GM12872 (cell line): Measurements from ENCODE around the gene TARS1.

Source experiments
- TF ChIP-seq, protein P1 (sequence below): IDR thresholded peaks from 3 replicates; pipeline ENCODE4 v1.5.1; 2011; ENCODE audit warnings: low read depth, mild to moderate bottlenecking, low read length, moderate library complexity; ENCODE audit not compliant: insufficient read depth

The TARS1 gene

DNA sequence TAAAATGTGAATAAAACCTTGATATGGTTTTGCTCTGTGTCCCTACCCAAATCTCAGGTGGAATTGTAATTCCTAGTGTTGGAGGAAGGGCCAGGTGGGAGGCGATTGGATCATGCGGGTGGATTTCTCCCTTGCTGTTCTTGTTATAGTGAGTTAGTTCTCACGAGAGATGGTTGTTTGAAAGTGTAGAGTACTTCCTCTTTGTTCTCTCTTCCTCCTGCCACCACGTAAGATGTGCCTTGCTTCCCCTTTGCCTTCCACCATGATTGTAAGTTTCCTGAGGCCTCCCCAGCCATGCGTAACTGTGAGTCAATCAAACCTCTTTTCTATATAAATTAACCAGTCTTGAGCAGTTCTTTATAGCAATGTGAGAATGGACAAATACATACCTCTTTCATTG is 34.9 kb downstream of the TARS1 start:
- TF ChIP-seq, protein P1, sequence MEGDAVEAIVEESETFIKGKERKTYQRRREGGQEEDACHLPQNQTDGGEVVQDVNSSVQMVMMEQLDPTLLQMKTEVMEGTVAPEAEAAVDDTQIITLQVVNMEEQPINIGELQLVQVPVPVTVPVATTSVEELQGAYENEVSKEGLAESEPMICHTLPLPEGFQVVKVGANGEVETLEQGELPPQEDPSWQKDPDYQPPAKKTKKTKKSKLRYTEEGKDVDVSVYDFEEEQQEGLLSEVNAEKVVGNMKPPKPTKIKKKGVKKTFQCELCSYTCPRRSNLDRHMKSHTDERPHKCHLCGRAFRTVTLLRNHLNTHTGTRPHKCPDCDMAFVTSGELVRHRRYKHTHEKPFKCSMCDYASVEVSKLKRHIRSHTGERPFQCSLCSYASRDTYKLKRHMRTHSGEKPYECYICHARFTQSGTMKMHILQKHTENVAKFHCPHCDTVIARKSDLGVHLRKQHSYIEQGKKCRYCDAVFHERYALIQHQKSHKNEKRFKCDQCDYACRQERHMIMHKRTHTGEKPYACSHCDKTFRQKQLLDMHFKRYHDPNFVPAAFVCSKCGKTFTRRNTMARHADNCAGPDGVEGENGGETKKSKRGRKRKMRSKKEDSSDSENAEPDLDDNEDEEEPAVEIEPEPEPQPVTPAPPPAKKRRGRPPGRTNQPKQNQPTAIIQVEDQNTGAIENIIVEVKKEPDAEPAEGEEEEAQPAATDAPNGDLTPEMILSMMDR, result no peak

DNA sequence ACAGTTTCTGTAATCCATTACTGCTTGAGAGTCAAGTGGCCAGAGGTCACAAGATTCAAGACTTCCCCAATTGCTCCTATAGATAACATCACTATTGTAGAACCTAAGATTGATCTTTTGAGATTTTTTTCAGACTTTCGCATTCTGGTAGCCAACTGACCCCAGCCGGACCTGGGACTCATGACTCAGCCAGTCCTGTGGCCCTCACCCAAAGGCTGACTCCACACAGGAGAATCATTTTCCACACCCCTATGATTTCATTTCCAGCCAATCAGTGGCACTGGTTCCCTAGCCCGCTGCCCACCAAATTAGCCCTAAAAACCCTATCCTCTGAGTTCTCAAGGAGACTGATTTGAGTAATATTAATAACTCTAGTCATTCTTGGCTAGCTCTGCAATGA is 36.2 kb downstream of the TARS1 start:
- TF ChIP-seq, protein P1, result no peak

DNA sequence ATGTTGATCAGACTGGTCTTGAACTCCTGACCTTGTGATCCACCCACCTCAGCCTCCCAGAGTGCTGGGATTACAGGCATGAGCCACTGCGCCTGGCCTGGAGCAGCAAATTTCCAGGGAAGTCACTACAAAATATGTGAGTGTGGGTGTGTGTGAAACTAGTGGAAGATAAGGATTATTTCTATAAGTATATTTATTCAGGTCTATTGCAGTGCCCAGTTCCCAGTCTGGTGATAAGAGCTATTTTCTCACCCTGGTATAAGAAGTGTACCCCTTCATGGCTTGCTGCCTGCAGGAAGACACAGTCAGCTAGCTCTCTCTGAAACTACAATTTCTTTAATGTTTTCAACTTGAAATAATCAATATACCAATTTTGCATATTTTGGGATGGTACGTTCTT is 37.1 kb downstream of the TARS1 start:
- TF ChIP-seq, protein P1, result no peak

DNA sequence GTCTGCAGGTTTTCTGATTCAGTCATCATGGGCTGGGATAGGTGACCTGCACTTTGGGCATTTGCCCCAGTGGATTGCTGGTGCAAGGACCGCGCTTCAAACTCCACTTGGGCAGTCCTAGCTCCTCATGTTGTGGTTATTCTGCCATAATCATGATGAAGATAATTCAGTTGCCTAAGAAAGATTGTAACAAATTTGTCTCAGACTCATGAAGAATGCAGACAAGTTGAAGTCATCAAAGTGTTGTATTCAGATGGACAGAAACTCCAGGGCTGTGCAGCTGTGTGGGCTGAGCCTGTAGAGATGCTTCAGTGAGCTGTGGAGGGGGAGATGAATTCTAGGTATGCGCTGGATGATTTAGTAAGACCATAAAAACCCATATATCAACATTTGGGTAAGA is 38.5 kb downstream of the TARS1 start:
- TF ChIP-seq, protein P1, result no peak

DNA sequence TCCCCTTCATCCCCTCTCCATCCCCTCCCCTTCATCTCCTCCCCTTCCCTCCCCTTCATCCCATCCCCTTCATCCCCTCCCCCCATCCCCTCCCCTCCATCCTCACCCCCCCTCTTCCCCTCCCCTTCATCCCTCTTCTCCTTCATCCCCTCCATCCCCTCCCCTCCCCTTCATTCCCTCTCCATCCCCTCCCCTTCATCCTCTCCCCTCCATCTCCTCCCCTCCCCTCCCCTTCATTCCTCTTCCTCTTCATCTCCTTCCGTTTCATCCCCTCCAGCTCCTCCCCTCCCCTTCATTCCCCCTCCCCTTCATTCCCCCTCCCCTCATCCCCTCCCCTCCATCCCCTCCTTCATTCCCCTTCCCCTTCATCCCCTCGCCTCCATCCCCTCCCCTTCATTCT is 40.1 kb downstream of the TARS1 start:
- TF ChIP-seq, protein P1, result no peak

DNA sequence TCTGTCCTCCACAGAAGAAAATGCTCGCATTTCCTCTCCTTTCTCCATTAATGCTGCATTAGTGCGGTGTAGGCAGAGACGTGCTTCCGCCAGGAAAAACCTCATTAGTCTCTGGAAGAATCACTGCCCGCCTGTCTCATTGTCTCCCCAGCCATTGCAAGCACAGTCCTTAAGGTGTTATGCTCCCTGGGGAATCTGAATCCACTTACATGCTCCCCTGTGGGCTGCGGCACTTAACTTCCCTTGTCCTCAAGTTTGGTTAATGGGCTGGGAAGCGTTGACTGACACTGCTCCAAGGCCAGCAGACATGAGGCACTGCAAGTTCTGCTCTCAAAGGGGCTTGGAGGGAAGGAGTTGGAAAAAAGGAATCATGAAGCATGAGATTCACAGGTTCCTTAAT is 41.6 kb downstream of the TARS1 start:
- TF ChIP-seq, protein P1, result no peak

DNA sequence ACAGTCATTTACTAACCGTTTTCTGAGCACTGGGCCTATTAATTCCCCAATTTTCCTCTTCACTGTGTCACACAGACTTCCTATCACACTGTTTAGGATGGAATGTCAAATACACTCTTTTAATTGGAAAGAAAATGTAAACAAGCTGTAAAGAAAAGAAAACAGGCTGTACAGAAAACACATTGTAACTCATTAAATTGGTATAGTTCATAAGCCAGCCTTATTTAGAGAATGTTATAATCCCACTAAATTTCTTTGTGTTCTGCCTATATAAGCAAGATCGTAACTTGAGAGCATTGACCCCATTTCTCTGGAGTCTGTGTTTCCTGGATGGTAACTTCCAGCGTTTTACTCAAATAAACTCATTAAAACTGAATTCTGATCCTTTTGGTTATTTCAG is 46.5 kb downstream of the TARS1 start:
- TF ChIP-seq, protein P1, result no peak
